ENCODE measurements around the gene KCNJ12.
"Not testable (repeated sequence)": the region's sequence is repeated elsewhere in the genome, so short reads cannot be mapped to it uniquely, and the experiment has no call there.

- not testable (repeated sequence) for TF ChIP-seq CTCF (conservative IDR thresholded peaks at IDR 0.05; ENCODE audit: low read depth in 2 of 2); EZH2 (IDR thresholded peaks at IDR 0.05; ENCODE audit: low read depth, unreplicated experiment); POLR2AphosphoS5 (IDR thresholded peaks at IDR 0.05; ENCODE audit: low read depth); REST (IDR thresholded peaks at IDR 0.05; ENCODE audit: unreplicated experiment); EZH2phosphoT487 (IDR thresholded peaks at IDR 0.05; ENCODE audit: unreplicated experiment); CREB1 (CRISPR knock-in tag; IDR thresholded peaks at IDR 0.05; ENCODE audit: low read depth); JUNB (IDR thresholded peaks at IDR 0.05; ENCODE audit: unreplicated experiment); ETS1 (IDR thresholded peaks at IDR 0.05); ZNF331 (CRISPR knock-in tag; IDR thresholded peaks at IDR 0.05; ENCODE audit: low read depth); ZNF114 (CRISPR knock-in tag; IDR thresholded peaks at IDR 0.05)
These were observed 50.1 kb downstream of the KCNJ12 start for GRCh38 chr17:21426246-21426645.

All from GM23338 (cell line).